GM19328 (cell line): ENCODE data around the gene CECR2.

Experiments used
- ATAC-seq: cut with Tn5 transposase; IDR thresholded peaks from one replicate; pipeline ENCODE4 v1.9.1; 2021; ENCODE audit warnings: mild to moderate bottlenecking, moderate library complexity; ENCODE audit not compliant: unreplicated experiment

Gene CECR2

DNA sequence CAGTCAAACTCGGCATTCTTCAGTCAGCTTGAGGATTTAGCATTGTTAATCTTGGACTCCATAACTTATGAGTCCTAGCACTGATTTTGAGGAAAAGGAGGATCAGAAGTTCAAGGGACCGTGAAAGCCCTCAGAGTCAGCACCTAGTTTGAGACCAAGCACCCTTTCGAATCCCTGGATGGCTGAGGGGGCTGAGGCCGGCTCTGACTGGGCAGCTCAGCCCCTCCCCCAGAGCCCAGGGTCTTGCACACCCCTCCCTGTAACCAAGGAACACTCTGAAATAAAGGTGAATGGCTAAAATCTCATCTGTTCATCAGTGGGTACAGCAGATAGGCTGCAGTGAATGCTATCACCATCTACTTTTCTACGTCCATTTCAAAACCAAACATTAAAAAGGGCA lies 221.3 kb downstream of the CECR2 start:
- no peak for ATAC-seq

DNA sequence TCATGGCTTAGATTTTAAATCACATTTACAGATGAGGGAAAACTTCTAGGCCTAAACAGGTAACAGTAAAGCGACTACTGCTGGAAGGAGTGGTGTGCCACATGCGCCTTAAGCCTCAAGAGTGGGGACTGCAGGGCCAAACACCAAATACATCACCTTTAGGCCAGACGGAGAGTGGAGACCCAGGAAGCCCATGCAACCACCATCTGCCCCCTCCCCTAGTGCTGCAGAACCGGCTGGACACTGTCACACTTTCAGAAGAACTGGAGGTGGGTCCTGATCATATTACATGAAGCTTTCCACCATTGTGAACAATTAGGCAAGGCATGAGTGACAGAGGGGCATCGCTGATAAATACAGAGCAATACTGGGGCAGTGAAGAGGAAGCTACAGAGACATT lies 222.9 kb downstream of the CECR2 start:
- ATAC-seq: no peak

DNA sequence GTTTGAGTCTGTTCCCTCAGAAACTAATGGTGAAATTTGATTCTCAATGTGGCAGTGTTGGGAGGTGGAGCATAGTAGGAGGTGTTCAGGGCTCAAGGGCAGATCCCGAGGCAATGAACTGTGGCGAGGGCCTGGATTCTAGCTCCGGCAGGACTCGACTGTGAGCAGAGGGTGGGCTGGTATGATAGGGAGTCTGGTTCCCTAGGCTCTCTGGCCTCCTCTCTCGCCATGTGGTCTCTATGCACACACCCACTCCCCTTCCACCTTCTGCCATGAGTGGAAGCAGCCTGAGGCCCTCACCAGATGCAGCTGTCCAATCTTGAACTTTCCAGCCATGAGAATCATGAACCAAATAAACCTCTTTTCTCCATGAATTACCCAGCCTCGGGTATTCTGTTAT lies 227.0 kb downstream of the CECR2 start:
- no peak for ATAC-seq

DNA sequence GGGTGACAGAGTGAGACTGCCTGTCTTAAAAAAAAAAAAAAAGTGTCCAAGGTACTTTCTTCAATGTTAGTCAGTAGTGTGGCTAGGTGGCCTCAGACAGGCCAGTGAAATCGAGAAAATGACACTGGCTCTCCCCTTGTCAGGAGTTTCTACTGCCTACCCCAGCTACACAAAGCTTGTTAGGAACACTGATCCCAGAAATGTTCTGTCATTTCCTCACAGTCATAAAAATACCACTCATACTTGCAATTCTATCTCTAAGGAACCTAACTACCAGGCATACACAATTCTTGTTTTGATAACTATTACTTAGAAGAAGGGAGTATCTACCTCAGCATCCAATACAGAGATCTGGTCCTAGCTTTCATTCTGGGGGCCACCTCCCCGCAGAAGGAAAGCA lies 228.0 kb downstream of the CECR2 start:
- no peak for ATAC-seq

DNA sequence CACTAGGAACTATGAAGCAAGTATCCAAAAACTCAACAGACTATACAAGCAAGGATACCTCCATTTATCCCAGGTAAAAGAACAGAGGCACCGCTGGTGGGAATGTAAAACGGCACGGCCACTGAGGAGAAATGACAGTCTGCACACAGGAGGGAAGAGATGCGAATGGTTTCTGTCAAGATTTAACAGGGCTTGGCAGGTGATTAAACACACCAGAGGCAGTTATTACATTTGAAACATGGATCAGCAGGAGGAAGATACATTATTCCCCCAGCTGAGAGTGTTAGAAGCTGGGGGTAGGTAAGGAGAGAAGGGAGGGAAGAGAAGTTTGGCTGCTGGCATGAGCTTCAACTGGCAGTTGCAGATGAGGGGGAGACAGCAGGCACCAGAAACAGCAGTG lies 229.1 kb downstream of the CECR2 start:
- no peak for ATAC-seq

DNA sequence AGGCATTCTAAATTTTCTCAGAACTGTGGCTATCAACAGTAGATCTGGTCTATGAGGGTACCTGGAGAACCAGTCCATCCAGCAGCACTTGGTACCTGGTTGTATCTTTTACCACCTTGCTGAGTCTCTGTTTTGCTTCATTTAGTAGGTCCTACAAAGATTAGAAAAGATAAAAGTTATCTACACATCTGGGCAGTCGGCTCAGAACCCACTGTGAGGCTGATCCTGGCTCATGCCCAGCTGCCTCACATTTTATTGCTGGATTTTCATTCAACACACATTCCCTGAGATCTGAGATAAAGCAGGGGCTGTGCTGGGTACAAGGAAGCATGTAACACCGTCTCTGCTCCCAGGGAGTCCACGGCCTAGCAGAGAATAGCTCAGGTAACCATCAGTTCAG lies 231.8 kb downstream of the CECR2 start:
- no peak for ATAC-seq

DNA sequence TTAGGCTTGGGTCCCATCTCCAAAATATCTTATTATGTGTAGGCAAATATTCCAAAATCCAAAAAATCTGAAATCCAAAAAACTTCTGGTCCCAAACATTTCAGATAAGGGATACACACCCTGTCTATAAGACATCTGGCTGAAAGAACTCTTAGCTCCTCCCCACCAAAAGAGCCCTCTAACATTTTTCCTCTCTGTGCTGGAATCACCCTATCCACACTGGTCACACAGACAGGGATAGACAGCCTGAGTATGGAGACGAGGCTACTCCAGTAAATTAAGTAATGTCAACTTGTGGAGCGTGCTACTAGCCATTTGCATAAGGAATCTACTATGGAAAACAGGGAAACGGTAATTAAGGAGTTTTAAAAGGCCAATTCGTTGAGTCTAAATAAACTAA lies 234.4 kb downstream of the CECR2 start:
- ATAC-seq: no peak

DNA sequence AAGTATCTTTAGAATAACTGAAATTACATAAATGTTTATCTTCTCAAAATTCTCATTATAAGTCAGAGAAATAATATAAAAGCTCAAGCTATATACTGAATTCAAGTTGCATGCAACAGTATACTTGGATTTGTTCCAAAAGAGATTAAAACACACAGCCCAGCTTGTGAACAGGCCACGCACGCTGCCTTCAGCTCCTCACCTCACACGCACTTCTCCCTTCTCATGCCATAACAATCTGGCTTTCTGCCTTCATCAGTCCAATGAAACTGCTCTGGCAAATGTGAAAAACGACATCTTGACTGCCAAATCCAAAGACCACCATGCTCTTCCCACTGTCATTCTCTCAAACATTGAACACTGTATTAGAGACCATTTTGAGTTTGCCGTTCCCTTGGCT lies 237.2 kb downstream of the CECR2 start:
- no peak for ATAC-seq
